ENCODE data around the gene PRPSAP2.

GRCh38 chr17:18850679-18851078 lies 7.3 kb upstream of the PRPSAP2 start:
- TF ChIP-seq EZH2 (IDR thresholded peaks at IDR 0.05; ENCODE audit: insufficient read depth, low read length) (no peak), CTCF (IDR thresholded peaks at IDR 0.05; ENCODE audit: insufficient read depth, low read depth, low read length) (no peak)
